Esophagus muscularis mucosa (tissue), 4 donors: Measurements from ENCODE around the gene ASIC2.

Source experiments
- CTCF ChIP-seq, 3 experiments: fragments of 200-600 bp in 2 of 3; fragments of 450-650 bp in 1 of 3; sonication (generic) in 2 of 3; IDR thresholded peaks; one replicate each; pipeline ENCODE4 v1.5.1; 2017 to 2019; ENCODE audit warnings: antibody characterized with exemption in 3 of 3, mild to moderate bottlenecking in 2 of 3, moderate library complexity in 1 of 3
- EP300 ChIP-seq: sonication (generic); formaldehyde crosslinking; IDR thresholded peaks from one replicate; pipeline ENCODE4 v1.6.1; 2017; ENCODE audit warnings: antibody characterized with exemption
- POLR2A ChIP-seq: fragments of 450-650 bp; IDR thresholded peaks from one replicate; pipeline ENCODE4 v1.6.1; 2017; ENCODE audit warnings: antibody characterized with exemption, moderate library complexity, mild to moderate bottlenecking, low read depth
- POLR2AphosphoS5 ChIP-seq, 2 donors: sonication (generic); formaldehyde crosslinking; IDR thresholded peaks; one replicate each; pipeline ENCODE4 v1.6.1; 2017; ENCODE audit warnings: antibody characterized with exemption in 2 of 2

DNA sequence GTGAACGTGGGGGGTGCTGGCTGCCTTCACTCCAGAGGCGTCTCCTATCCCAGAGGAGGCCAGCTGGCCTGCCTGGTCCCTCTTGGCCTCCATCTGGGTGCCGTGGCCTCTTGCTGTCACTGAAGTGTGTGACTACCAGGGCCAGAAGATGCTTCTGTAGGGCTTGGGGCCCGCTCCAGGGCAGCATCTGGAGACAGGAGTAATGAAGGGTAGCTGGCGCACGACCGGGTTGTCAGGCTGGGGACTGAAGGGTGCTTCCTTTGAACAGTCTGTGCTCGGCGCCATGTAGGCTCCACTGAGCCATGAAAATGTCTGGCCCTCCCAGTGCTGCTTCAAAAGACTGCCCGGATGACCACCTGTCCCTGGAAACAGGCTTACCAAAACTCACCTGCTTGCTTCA is 31.3 kb downstream of the ASIC2 start:
- TF ChIP-seq CTCF (IDR thresholded peaks at IDR 0.05), result no peak
- TF ChIP-seq POLR2A, result no peak
- no peak for TF ChIP-seq POLR2AphosphoS5 (IDR thresholded peaks at IDR 0.05)
- TF ChIP-seq EP300, result no peak
